NB4 (cell line): ENCODE data around the gene FOXL2.

Experiments
- DNase-seq: peaks from one replicate; pipeline ENCODE4 v3.0.0; 2010; ENCODE audit warnings: low read depth
- H3K4me3 ChIP-seq: one replicate; pipeline ENCODE4 v1.5.1; 2011; ENCODE audit warnings: mild to moderate bottlenecking, low read depth, low read length, moderate library complexity
- MYC ChIP-seq: IDR thresholded peaks from 2 replicates; pipeline ENCODE4 v1.6.1; 2011; ENCODE audit warnings: low read depth, low read length
- POLR2A ChIP-seq: IDR thresholded peaks from 2 replicates; pipeline ENCODE4 v1.6.1; 2011; ENCODE audit warnings: mild to moderate bottlenecking; ENCODE audit not compliant: insufficient read length; ENCODE audit errors: extremely low read depth
- TF ChIP-seq, protein P1 (sequence below): IDR thresholded peaks from one replicate; pipeline ENCODE4 v1.5.1; 2012; ENCODE audit warnings: low read depth, low read length
- TF ChIP-seq, protein P2 (sequence below): IDR thresholded peaks from 2 replicates; pipeline ENCODE4 v1.6.1; 2011; ENCODE audit warnings: low read depth, low read length

The FOXL2 gene

DNA sequence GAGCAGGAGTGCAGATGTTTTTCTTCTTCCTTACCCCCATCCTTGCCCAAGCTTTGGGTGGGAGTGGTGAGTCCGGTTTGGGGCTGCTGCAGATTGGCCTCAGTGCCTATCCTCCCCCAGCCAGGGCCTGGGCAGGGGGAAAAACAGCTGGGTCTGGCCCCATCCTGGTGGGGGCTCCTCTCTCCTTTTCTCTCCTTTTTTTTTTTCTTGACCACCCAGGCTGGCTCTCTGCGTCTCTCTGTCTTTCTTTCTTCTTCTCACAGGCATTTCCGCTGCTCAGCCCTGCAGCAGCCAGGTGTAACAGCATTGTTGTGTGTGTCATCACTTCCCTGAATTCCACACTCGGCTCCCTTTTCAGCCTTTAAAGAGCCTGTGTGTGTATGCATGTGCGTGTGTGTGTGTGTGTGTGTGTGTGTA lies 2.1 kb upstream of the FOXL2 start:
- no peak for DNase-seq
- H3K4me3 ChIP-seq = no peak overlapping the region
- TF ChIP-seq, protein P1, sequence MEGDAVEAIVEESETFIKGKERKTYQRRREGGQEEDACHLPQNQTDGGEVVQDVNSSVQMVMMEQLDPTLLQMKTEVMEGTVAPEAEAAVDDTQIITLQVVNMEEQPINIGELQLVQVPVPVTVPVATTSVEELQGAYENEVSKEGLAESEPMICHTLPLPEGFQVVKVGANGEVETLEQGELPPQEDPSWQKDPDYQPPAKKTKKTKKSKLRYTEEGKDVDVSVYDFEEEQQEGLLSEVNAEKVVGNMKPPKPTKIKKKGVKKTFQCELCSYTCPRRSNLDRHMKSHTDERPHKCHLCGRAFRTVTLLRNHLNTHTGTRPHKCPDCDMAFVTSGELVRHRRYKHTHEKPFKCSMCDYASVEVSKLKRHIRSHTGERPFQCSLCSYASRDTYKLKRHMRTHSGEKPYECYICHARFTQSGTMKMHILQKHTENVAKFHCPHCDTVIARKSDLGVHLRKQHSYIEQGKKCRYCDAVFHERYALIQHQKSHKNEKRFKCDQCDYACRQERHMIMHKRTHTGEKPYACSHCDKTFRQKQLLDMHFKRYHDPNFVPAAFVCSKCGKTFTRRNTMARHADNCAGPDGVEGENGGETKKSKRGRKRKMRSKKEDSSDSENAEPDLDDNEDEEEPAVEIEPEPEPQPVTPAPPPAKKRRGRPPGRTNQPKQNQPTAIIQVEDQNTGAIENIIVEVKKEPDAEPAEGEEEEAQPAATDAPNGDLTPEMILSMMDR = no peak
- TF ChIP-seq POLR2A (no peak), MYC (no peak)
- TF ChIP-seq, protein P2, sequence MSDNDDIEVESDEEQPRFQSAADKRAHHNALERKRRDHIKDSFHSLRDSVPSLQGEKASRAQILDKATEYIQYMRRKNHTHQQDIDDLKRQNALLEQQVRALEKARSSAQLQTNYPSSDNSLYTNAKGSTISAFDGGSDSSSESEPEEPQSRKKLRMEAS = no peak

DNA sequence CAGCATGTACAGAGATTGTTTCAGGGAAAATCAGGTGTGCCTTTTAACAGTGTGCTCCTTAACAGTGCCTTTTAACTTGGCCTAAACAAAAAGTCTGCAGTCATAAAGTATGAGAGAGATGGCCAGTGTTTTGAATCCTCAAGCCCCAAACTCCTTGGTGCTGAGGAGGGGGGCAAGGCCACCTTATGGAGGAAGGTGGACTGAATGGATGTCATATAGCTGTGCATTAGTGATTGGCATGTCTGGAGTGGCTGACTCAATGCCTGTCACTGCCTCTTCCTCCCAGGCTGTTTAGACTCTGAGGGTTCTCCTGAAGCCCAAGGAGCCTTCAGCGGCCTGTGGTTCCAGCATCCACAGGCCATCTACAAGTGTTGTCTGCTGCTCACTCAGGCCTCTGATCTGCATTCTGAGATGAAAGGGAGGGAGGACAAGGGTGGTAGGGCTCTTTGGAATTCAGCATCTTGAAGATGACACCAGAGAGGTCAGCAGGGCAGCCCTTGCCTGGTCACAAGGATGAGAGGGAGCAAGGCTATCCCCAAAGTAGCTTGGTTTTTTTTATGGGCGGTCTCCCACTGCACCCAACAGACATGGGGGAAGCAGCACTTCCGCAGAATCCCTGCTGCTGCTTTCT lies 1.5 kb upstream of the FOXL2 start:
- H3K4me3 ChIP-seq = no peak overlapping the region
- DNase-seq = peak; percentile 10
- TF ChIP-seq, protein P2 = no peak
- TF ChIP-seq POLR2A = no peak
- TF ChIP-seq, protein P1 = no peak
- TF ChIP-seq MYC = no peak

DNA sequence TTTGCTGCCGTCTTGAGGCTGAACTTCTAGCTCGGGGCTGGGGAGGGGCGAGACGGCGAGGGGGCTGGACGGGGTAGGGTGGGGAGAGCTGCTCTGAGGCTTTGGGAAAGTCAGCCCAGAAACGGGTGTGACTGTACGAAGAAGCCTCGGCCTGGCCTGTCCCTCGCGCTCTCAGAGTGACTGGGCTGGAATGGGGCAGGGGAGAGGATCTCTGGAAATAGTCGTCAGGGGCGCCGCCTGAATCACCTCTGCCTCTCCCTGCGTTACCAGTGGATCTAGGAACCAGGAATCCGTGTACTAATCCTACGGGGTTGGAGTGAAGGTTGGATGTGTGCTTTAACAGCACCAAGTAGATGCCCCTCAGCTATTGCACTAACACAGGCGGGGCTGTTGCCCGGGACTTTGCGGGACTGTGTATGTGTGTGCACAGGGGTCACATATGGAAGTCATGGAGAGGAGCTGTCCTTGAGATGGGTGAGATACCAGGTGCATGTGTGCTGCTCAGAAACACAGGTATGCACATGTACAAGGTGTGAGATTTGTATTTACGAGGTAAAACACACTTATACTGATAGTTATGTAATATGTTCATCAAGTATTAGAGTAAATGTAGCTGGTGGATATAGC lies 671 bp upstream of the FOXL2 start:
- peak; percentile 13 for DNase-seq
- TF ChIP-seq, protein P2 = no peak
- TF ChIP-seq POLR2A (no peak), MYC (no peak)
- TF ChIP-seq, protein P1 = no peak
- no peak overlapping the region for H3K4me3 ChIP-seq

DNA sequence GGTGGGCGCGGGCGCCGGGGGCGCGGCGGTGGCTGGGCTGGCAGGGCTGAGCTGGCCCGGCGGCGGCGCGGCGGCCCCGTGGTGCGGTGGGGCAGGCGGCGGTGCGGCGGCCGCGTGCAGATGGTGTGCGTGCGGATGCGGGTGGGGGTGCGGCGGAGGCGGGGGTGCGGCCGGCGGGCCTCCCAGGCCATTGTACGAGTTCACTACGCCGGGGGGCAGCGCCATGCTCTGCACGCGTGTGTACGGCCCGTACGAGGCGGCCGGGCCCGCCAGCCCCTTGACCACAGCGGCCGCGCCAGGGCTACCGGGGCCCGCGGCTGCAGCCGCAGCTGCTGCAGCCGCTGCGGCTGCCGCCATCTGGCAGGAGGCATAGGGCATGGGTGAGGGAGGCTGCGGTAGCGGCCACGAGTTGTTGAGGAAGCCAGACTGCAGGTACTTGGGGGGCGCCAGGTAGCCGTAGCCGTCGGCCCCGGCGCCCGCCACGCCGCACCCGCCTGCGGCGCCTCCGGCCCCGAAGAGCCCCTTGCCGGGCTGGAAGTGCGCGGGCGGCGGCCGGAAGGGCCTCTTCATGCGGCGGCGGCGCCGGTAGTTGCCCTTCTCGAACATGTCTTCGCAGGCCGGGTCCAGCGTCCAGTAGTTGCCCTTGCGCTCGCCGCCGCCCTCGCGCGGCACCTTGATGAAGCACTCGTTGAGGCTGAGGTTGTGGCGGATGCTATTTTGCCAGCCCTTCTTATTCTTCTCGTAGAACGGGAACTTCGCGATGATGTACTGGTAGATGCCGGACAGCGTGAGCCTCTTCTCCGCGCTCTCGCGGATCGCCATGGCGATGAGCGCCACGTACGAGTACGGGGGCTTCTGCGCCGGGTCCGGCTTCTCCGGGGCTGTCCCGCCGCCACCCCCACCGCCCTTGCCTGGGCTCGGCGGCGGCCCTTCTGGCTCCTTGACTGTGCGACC lies 951 bp downstream of the FOXL2 start:
- no peak for TF ChIP-seq MYC
- TF ChIP-seq, protein P1 = peak; percentile 53
- peak; percentile 80 for DNase-seq
- no peak overlapping the region for H3K4me3 ChIP-seq

DNA sequence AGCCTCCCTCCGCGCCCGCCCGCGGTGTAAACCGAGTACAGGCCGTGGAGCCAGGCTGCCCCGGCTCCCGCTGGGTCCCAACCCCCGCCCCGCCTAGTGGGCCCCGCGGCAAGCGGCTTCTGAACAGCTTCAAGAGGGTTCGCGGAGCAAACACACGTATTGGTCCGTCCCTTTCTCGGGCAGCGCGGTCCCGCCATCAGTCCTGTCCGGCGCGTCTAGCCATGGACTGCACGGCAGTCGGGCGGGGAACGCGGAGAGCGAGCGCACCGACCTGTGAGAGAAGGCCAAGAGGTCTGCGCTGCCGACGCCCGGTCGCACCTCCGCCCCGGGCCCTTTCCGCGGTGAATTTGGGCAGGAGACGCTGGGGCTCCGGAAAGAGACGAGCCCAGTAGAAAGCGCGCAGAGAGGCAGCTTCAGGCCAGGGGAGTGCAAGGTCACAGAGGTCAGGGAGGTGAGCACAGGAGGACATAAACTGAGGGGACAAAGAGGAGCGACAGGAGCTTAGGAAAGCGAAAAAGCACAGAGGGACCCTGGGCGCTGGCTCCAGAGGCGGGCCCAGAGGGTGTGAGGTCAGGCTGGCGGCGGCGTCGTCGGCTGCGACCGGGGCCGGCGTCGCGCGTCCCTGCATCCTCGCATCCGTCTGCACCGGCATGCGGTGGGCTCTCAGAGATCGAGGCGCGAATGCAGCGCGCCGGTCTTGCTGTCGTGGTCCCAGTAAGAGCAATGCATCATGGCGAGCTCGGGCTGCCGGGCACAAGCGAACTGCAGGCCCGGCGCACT lies 1.8 kb downstream of the FOXL2 start:
- peak; percentile 71 for DNase-seq
- H3K4me3 ChIP-seq = no peak overlapping the region
- TF ChIP-seq, protein P1 = no peak
- TF ChIP-seq MYC (no peak), POLR2A (no peak)
- TF ChIP-seq, protein P2 = no peak
